OCI-LY7 (cell line): ENCODE measurements around the gene IRGM.
"Not testable (repeated sequence)": the region's sequence is repeated elsewhere in the genome, so short reads cannot be mapped to it uniquely, and the experiment has no call there.

Source experiments
- EZH2phosphoT487 ChIP-seq: fragments of 200-600 bp; sonication (generic); IDR thresholded peaks from 2 replicates; pipeline ENCODE4 v1.6.1; 2018; ENCODE audit warnings: low read depth, borderline replicate concordance, mild to moderate bottlenecking, mixed run types, antibody characterized with exemption, low read length, moderate library complexity, mixed read lengths
- TF ChIP-seq, protein P1 (sequence below): fragments of 200-600 bp; sonication (generic); conservative IDR thresholded peaks from 2 replicates; pipeline ENCODE4 v1.5.1; 2014; ENCODE audit warnings: mild to moderate bottlenecking, antibody characterized with exemption, low read length, moderate library complexity, mixed read lengths

DNA sequence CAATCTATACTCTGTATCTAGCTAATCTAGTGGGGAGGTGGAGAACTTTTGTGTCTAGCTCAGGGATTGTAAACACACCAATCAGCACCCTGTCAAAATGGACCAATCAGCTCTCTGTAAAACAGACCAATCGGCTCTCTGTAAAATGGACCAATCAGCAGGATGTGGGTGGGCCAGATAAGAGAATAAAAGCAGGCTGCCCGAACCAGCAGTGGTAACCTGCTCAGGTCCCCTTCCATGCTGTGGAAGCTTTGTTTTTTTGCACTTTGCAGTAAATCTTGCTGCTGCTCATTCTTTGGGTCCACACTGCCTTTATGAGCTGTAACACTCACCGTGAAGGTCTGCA, at the start of gene IRGM:
- TF ChIP-seq, protein P1, sequence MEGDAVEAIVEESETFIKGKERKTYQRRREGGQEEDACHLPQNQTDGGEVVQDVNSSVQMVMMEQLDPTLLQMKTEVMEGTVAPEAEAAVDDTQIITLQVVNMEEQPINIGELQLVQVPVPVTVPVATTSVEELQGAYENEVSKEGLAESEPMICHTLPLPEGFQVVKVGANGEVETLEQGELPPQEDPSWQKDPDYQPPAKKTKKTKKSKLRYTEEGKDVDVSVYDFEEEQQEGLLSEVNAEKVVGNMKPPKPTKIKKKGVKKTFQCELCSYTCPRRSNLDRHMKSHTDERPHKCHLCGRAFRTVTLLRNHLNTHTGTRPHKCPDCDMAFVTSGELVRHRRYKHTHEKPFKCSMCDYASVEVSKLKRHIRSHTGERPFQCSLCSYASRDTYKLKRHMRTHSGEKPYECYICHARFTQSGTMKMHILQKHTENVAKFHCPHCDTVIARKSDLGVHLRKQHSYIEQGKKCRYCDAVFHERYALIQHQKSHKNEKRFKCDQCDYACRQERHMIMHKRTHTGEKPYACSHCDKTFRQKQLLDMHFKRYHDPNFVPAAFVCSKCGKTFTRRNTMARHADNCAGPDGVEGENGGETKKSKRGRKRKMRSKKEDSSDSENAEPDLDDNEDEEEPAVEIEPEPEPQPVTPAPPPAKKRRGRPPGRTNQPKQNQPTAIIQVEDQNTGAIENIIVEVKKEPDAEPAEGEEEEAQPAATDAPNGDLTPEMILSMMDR, result not testable (repeated sequence)
- TF ChIP-seq EZH2phosphoT487, result not testable (repeated sequence)
